PFSK-1 (cell line): ENCODE results near the gene MRPL49.

ENCODE experiments used
- FOXP2 ChIP-seq: optimal IDR thresholded peaks from 2 replicates; pipeline ENCODE3; 2011; ENCODE audit warnings: borderline replicate concordance, control low read depth, inconsistent platforms; ENCODE audit not compliant: insufficient read depth; ENCODE audit errors: extremely low read length, extremely low read depth
- POLR2AphosphoS5 ChIP-seq: IDR thresholded peaks from 2 replicates; pipeline ENCODE4 v1.6.1; 2012; ENCODE audit warnings: low read depth, mild to moderate bottlenecking, control low read depth, low read length, moderate library complexity
- REST ChIP-seq, 2 experiments: IDR thresholded peaks; 2 replicates each; pipeline versions ENCODE4 v1.6.1 to v1.8.0; 2011 to 2012; ENCODE audit warnings: low read depth in 2 of 2, low read length in 2 of 2, control low read depth in 1 of 2, inconsistent platforms in 1 of 2, mild to moderate bottlenecking in 1 of 2, moderate library complexity in 1 of 2; ENCODE audit not compliant: insufficient read depth in 1 of 2
- SIN3A ChIP-seq: IDR thresholded peaks from 2 replicates; pipeline ENCODE4 v1.6.1; 2012; ENCODE audit warnings: mild to moderate bottlenecking, low read length, moderate library complexity, borderline replicate concordance; ENCODE audit not compliant: insufficient read depth
- TAF1 ChIP-seq: IDR thresholded peaks from 2 replicates; pipeline ENCODE4 v1.6.1; 2012; ENCODE audit warnings: low read length, control low read depth, borderline replicate concordance; ENCODE audit not compliant: insufficient read depth

Gene MRPL49

DNA sequence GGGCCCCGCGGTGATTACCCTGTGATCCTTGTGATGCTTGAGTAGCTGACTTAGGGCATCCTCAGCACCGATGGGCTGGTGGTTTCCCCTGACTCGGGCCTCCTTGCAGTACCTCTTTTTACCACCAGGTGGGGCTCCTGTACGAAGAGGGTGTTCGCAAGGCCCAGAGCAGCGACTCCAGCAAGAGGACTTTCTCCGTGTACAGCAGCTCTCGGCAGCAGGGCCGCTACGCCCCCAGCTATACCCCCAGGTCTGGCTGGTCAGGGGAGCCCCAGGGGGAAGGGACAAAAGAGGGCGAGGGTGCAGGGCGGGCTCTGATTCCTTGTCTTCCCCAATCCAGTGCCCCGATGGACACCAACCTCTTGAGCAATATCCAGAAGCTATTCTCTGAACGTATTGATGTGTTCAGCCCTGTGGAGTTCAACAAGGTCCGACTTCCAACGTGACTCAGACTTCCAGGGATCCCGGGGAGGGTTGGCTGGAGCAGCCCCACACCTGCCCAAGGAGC is 11.7 kb upstream of the MRPL49 start:
- no peak for TF ChIP-seq FOXP2
- TF ChIP-seq POLR2AphosphoS5, result 0 out of 2 replicates have a peak, but pooled peaks have one; percentile 26

- TF ChIP-seq REST (IDR thresholded peaks at IDR 0.05; ENCODE audit: insufficient read depth in 1 of 2, low read depth in 2 of 2, low read length in 2 of 2) (no peak), FOXP2 (no peak), TAF1 (no peak), POLR2AphosphoS5 (no peak), SIN3A (no peak)
Measured at GRCh38 chr11:65111159-65111743, 10.9 kb upstream of the MRPL49 start.

- TF ChIP-seq REST (IDR thresholded peaks at IDR 0.05; ENCODE audit: insufficient read depth in 1 of 2, low read depth in 2 of 2, low read length in 2 of 2) (0 out of 4 replicates have a peak, but pooled peaks of 1 of the 2 experiments have one; percentile 18), FOXP2 (no peak), SIN3A (no peak), TAF1 (peak; percentile 87; the same call in 1 of the 2 replicates), POLR2AphosphoS5 (peak; percentile 95)
Measured at GRCh38 chr11:65111744-65112545, 10.2 kb upstream of the MRPL49 start, which contains the start of gene TM7SF2. Gene TM7SF2, plus strand, starts transcription at chr11:65111872. Its CDS starts 144 bp downstream, at chr11:65112016.

GRCh38 chr11:65112546-65113360 is 9.4 kb upstream of the MRPL49 start:
- TF ChIP-seq POLR2AphosphoS5 (0 out of 2 replicates have a peak, but pooled peaks have one; percentile 41), REST (IDR thresholded peaks at IDR 0.05; ENCODE audit: insufficient read depth in 1 of 2, low read depth in 2 of 2, low read length in 2 of 2) (no peak)

GRCh38 chr11:65113361-65113756 is 8.8 kb upstream of the MRPL49 start:
- no peak for TF ChIP-seq POLR2AphosphoS5
- TF ChIP-seq REST (IDR thresholded peaks at IDR 0.05; ENCODE audit: insufficient read depth in 1 of 2, low read depth in 2 of 2, low read length in 2 of 2), result no peak
- no peak for TF ChIP-seq FOXP2
- no peak for TF ChIP-seq TAF1
- TF ChIP-seq SIN3A, result no peak
